Vagina (tissue), 2 donors: Measurements from ENCODE around the gene LHX8.

Experiments
- CTCF ChIP-seq, 3 experiments: fragments of 450-650 bp in 2 of 3; fragments of 200-600 bp in 1 of 3; sonication (generic) in 1 of 3; IDR thresholded peaks; one replicate each; pipeline ENCODE4 v1.5.1; 2017 to 2019; ENCODE audit warnings: antibody characterized with exemption in 3 of 3, mild to moderate bottlenecking in 2 of 3, moderate library complexity in 2 of 3
- POLR2A ChIP-seq, 2 donors: fragments of 450-650 bp; IDR thresholded peaks; one replicate each; pipeline ENCODE4 v1.6.1; 2017; ENCODE audit warnings: antibody characterized with exemption in 2 of 2, mild to moderate bottlenecking in 2 of 2, moderate library complexity in 2 of 2
- POLR2AphosphoS5 ChIP-seq, 2 donors: sonication (generic); formaldehyde crosslinking; IDR thresholded peaks; one replicate each; pipeline ENCODE4 v1.9.0; 2017; ENCODE audit warnings: antibody characterized with exemption in 2 of 2, mild to moderate bottlenecking in 2 of 2, low read depth in 1 of 2; ENCODE audit not compliant: insufficient read depth in 1 of 2

GRCh38 chr1:75165264-75165663 is 31.1 kb downstream of the LHX8 start:
- TF ChIP-seq CTCF (IDR thresholded peaks at IDR 0.05) = no peak
- TF ChIP-seq POLR2AphosphoS5 (IDR thresholded peaks at IDR 0.05; ENCODE audit: insufficient read depth in 1 of 2, low read depth in 1 of 2) = no peak
- no peak for TF ChIP-seq POLR2A (IDR thresholded peaks at IDR 0.05)
